ENCODE measurements around the gene SRD5A1.

The SRD5A1 gene

GRCh38 chr5:6632888-6633468, at the start of gene SRD5A1, which contains the start of gene NSUN2:
Gene SRD5A1 (plus strand): TSS chr5:6633440. CDS start chr5:6633577, 137 bp downstream.
Gene NSUN2 (minus strand): TSS chr5:6633044. CDS start chr5:6632979, 65 bp downstream.
- DNase-seq (ENCODE audit: low spot score), result peak; percentile 90

GRCh38 chr5:6584101-6584645, 49.1 kb upstream of the SRD5A1 start:
- DNase-seq (ENCODE audit: low spot score), result no peak

- no peak for DNase-seq (ENCODE audit: low spot score)
Observed at GRCh38 chr5:6584727-6585126, 48.5 kb upstream of the SRD5A1 start.

- DNase-seq (ENCODE audit: low spot score), result no peak
Observed at GRCh38 chr5:6585168-6585567, 48.1 kb upstream of the SRD5A1 start.

GRCh38 chr5:6585939-6586646, 47.1 kb upstream of the SRD5A1 start:
- DNase-seq (ENCODE audit: low spot score), result no peak

GRCh38 chr5:6586647-6587042, 46.6 kb upstream of the SRD5A1 start:
- no peak for DNase-seq (ENCODE audit: low spot score)

GRCh38 chr5:6587171-6587570, 46.1 kb upstream of the SRD5A1 start:
- DNase-seq (ENCODE audit: low spot score), result no peak

GRCh38 chr5:6590581-6590980, 42.7 kb upstream of the SRD5A1 start:
- no peak for DNase-seq (ENCODE audit: low spot score)

GRCh38 chr5:6591671-6592288, 41.5 kb upstream of the SRD5A1 start:
- DNase-seq (ENCODE audit: low spot score), result no peak

GRCh38 chr5:6592601-6593000, 40.6 kb upstream of the SRD5A1 start:
- DNase-seq (ENCODE audit: low spot score), result no peak

- no peak for DNase-seq (ENCODE audit: low spot score)
Observed at GRCh38 chr5:6593148-6594016, 39.9 kb upstream of the SRD5A1 start.

GRCh38 chr5:6594066-6594465, 39.2 kb upstream of the SRD5A1 start:
- no peak for DNase-seq (ENCODE audit: low spot score)

GRCh38 chr5:6595405-6595804, 37.8 kb upstream of the SRD5A1 start:
- no peak for DNase-seq (ENCODE audit: low spot score)

- DNase-seq (ENCODE audit: low spot score), result no peak
Observed at GRCh38 chr5:6596388-6596787, 36.9 kb upstream of the SRD5A1 start.

GRCh38 chr5:6597557-6597956, 35.7 kb upstream of the SRD5A1 start:
- DNase-seq (ENCODE audit: low spot score), result no peak

GRCh38 chr5:6598351-6598900, 34.8 kb upstream of the SRD5A1 start:
- no peak for DNase-seq (ENCODE audit: low spot score)

- DNase-seq (ENCODE audit: low spot score), result no peak
Observed at GRCh38 chr5:6599739-6600138, 33.5 kb upstream of the SRD5A1 start.

- no peak for DNase-seq (ENCODE audit: low spot score)
Observed at GRCh38 chr5:6601271-6601670, 32.0 kb upstream of the SRD5A1 start.

- DNase-seq (ENCODE audit: low spot score), result no peak
Observed at GRCh38 chr5:6601816-6602215, 31.4 kb upstream of the SRD5A1 start.

- DNase-seq (ENCODE audit: low spot score), result no peak
Observed at GRCh38 chr5:6602441-6602840, 30.8 kb upstream of the SRD5A1 start.

- DNase-seq (ENCODE audit: low spot score), result no peak
Observed at GRCh38 chr5:6603643-6604042, 29.6 kb upstream of the SRD5A1 start.

- DNase-seq (ENCODE audit: low spot score), result no peak
Observed at GRCh38 chr5:6604341-6604740, 28.9 kb upstream of the SRD5A1 start.

All from CD4-positive, alpha-beta T cell treated with Interleukin-15 for 4 hours (primary cell).